PC-3 (cell line): ENCODE data around the gene TUBB1. TPM values are rescaled to one million over a fixed set of nuclear protein-coding genes. Genes with fewer than 3 reads are reported as not detected.

Experiments used
- ATAC-seq: fragments of 200-7000 bp; cut with Tn5 transposase; 2 replicates; pipeline ENCODE4 v1.9.1; 2020; ENCODE audit warnings: mild to moderate bottlenecking, moderate library complexity
- BruUV-seq: library from RNA; stranded (reverse); fragments of 400-500 nt; replicated peaks from 2 replicates; lab custom pipeline; 2021; lab: Mats Ljungman, UMichigan
- CTCF ChIA-PET: fragments of 300-600 bp; sonication (Branson Sonifier 250); formaldehyde crosslinking; loops from one replicate; lab custom pipeline; 2022; ENCODE audit warnings: antibody characterized with exemption; lab: Charles Lee
- POLR2A ChIA-PET: fragments of 300-600 bp; sonication (Branson Sonifier 250); formaldehyde crosslinking; loops from one replicate; lab custom pipeline; 2022; ENCODE audit warnings: antibody characterized with exemption; ENCODE audit not compliant: unreplicated experiment; lab: Charles Lee
- DNase-seq: peaks from one replicate; pipeline ENCODE4 v3.0.0-alpha.2; 2015
- H2AFZ ChIP-seq: fragments of 300-600 bp; sonication (generic); 2 replicates; pipeline ENCODE4 v1.6.0; 2016; ENCODE audit warnings: antibody characterized with exemption, low read length
- H3F3A ChIP-seq: fragments of 300-600 bp; sonication (generic); one replicate; pipeline ENCODE4 v1.6.0; 2017; ENCODE audit warnings: antibody characterized with exemption, low read length, control low read depth, mild to moderate bottlenecking; ENCODE audit not compliant: unreplicated experiment
- H3K27ac ChIP-seq: fragments of 300-600 bp; sonication (generic); 2 replicates; pipeline ENCODE4 v1.5.1; 2016; ENCODE audit warnings: mild to moderate bottlenecking, low read length
- H3K27me3 ChIP-seq: fragments of 300-600 bp; sonication (generic); 2 replicates; pipeline ENCODE4 v1.6.1; 2016; ENCODE audit warnings: low read length, mixed read lengths
- H3K36me3 ChIP-seq: fragments of 300-600 bp; sonication (generic); 2 replicates; pipeline ENCODE4 v1.6.1; 2016; ENCODE audit warnings: low read depth, mixed run types, low read length, mixed read lengths
- H3K4me1 ChIP-seq: fragments of 300-600 bp; sonication (generic); 2 replicates; pipeline ENCODE4 v1.5.1; 2016; ENCODE audit warnings: low read length; ENCODE audit not compliant: insufficient read depth
- H3K4me2 ChIP-seq: fragments of 300-600 bp; sonication (generic); 2 replicates; pipeline ENCODE4 v1.6.0; 2016; ENCODE audit warnings: low read length
- H3K4me3 ChIP-seq: fragments of 300-600 bp; sonication (generic); 2 replicates; pipeline ENCODE4 v1.5.1; 2016; ENCODE audit warnings: mild to moderate bottlenecking, low read length, mixed read lengths
- H3K79me2 ChIP-seq: fragments of 300-600 bp; sonication (generic); 2 replicates; pipeline ENCODE4 v1.6.1; 2017; ENCODE audit warnings: low read length, mixed read lengths
- H3K9ac ChIP-seq: fragments of 300-600 bp; sonication (generic); 2 replicates; pipeline ENCODE4 v1.6.0; 2016; ENCODE audit warnings: mild to moderate bottlenecking, low read length
- H3K9me2 ChIP-seq: fragments of 300-600 bp; sonication (generic); replicated peaks from 2 replicates; pipeline ENCODE4 v1.6.1; 2016; ENCODE audit warnings: mixed run types, low read length, mixed read lengths
- H3K9me3 ChIP-seq: fragments of 300-600 bp; sonication (generic); 2 replicates; pipeline ENCODE4 v1.6.1; 2016; ENCODE audit warnings: low read length, mixed read lengths
- H4K20me1 ChIP-seq: fragments of 300-600 bp; sonication (generic); 2 replicates; pipeline ENCODE4 v1.6.1; 2016; ENCODE audit warnings: low read length, mixed read lengths
- EZH2 ChIP-seq: fragments of 300-600 bp; sonication (generic); IDR thresholded peaks from one replicate; pipeline ENCODE4 v1.6.1; 2017; ENCODE audit warnings: antibody characterized with exemption, mild to moderate bottlenecking, low read length; ENCODE audit not compliant: unreplicated experiment
- EZH2phosphoT487 ChIP-seq: fragments of 300-600 bp; sonication (generic); IDR thresholded peaks from 2 replicates; pipeline ENCODE4 v1.6.1; 2018; ENCODE audit warnings: mild to moderate bottlenecking, antibody characterized with exemption, low read length, borderline replicate concordance
- intact Hi-C: fragments of 100-400 bp; cut with micrococcal nuclease; formaldehyde crosslinking; loops from 2 replicates; pipeline ENCODE4 v1.9.0; 2023
- total RNA-seq: library from RNA; depleted of rRNA; stranded (reverse); fragments of >200 nt; gene quantifications from 2 replicates; pipeline ENCODE4 v1.2.3, GENCODE V29; 2014
- TF ChIP-seq, protein P1 (sequence below): fragments of 300-600 bp; sonication (generic); conservative IDR thresholded peaks from 2 replicates; pipeline ENCODE4 v1.5.1; 2017; ENCODE audit warnings: antibody characterized with exemption, low read depth, mild to moderate bottlenecking, low read length

Gene TUBB1
- total RNA-seq, 1 experiment from 2014 or later: not detected

DNA sequence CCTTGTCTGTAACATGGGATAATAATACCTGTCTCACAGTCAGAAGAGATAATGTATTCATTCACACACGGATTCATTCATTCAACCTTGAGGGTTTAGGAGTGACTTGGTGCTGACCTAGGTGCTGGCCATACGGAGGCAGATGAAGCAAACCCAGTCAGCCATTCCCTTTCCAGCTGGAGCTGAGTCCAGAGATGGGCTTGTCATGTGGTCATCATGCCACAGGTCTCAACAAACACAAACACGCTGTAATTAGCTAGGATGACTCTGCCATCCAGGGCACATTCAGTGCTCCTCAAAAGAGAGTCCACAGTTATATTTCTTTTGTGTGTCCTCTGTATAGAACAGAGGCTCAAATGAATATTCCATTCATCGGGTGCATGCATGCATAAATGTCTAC lies 42.9 kb downstream of the TUBB1 start:
- no peaks in the 10 kb centered on the region for H3K9me3 ChIP-seq
- no peak overlapping the region for H3K4me3 ChIP-seq
- TF ChIP-seq EZH2: no peak
- TF ChIP-seq, protein P1, sequence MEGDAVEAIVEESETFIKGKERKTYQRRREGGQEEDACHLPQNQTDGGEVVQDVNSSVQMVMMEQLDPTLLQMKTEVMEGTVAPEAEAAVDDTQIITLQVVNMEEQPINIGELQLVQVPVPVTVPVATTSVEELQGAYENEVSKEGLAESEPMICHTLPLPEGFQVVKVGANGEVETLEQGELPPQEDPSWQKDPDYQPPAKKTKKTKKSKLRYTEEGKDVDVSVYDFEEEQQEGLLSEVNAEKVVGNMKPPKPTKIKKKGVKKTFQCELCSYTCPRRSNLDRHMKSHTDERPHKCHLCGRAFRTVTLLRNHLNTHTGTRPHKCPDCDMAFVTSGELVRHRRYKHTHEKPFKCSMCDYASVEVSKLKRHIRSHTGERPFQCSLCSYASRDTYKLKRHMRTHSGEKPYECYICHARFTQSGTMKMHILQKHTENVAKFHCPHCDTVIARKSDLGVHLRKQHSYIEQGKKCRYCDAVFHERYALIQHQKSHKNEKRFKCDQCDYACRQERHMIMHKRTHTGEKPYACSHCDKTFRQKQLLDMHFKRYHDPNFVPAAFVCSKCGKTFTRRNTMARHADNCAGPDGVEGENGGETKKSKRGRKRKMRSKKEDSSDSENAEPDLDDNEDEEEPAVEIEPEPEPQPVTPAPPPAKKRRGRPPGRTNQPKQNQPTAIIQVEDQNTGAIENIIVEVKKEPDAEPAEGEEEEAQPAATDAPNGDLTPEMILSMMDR: no peak
- no peak overlapping the region for H3K9ac ChIP-seq
- H2AFZ ChIP-seq: no peak overlapping the region
- CTCF ChIA-PET: no interaction called here
- BruUV-seq: no TSS peak
- no peaks in the 10 kb centered on the region for H3K9me2 ChIP-seq
- POLR2A ChIA-PET: no interaction called here
- H3K36me3 ChIP-seq: no peaks in the 10 kb centered on the region
- peaks cover 58% of the 10 kb centered on the region for H3K27me3 ChIP-seq
- DNase-seq (no peak), ATAC-seq (no peak)
- H3K4me1 ChIP-seq: no peaks in the 10 kb centered on the region
- intact Hi-C loops: no loop called here
- no peaks in the 10 kb centered on the region for H3F3A ChIP-seq
- H3K27ac ChIP-seq: no peak overlapping the region
- H3K4me2 ChIP-seq: no peak overlapping the region
- no peaks in the 10 kb centered on the region for H3K79me2 ChIP-seq
- H4K20me1 ChIP-seq: no peaks in the 10 kb centered on the region

DNA sequence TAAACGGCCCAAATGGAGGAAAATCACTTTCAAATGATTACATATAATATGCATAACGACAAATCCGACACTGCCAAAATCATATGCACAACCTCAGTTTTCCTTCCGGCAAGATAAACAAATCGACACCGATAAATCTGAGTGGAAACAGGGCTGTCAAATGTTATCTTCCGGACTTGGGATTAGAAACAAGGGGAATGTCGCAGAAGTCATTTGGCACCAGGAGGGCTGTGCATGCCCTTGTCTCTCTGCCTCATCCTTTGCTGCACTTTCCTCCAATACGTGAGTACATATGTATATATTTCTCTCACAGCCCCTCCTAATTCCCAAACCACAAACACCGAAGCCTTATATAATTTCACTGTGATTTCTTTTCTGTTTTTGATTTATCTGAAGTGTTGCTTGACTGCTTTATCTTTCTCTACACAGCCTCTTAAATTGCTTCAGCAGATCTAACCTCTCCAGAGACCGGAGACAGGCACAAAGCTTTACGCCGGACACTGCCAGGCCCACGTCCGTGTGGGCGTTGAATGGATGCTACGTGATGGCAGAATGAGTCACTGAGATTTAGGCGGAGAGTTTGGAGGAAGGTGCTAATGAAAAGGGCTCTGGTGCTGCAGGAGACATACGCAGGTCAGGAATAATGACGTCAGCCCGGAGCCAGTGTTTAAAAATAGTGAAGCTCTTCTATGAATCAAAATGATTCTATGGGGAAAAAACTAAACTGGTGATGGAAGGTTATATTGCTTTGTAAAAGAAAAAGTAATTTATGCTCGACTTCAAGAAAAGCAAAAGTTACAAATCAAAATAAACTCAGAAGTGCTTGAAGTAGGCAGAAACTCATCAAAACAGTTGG lies 44.4 kb downstream of the TUBB1 start:
- BruUV-seq: no TSS peak
- H3K79me2 ChIP-seq: no peaks in the 10 kb centered on the region
- H3K36me3 ChIP-seq: no peaks in the 10 kb centered on the region
- DNase-seq: no peak
- H4K20me1 ChIP-seq: no peaks in the 10 kb centered on the region
- H3K4me2 ChIP-seq: no peak overlapping the region
- H2AFZ ChIP-seq: no peak overlapping the region
- no peak overlapping the region for H3K27ac ChIP-seq
- intact Hi-C loops: no loop called here
- ChIA-PET POLR2A (no interaction called here), CTCF (no interaction called here)
- ATAC-seq: no peak
- no peaks in the 10 kb centered on the region for H3K9me2 ChIP-seq
- H3K9ac ChIP-seq: no peak overlapping the region
- no peak for TF ChIP-seq EZH2phosphoT487
- TF ChIP-seq EZH2: no peak
- TF ChIP-seq, protein P1: no peak
- peaks cover 69% of the 10 kb centered on the region for H3K27me3 ChIP-seq
- no peaks in the 10 kb centered on the region for H3K4me1 ChIP-seq
- H3K9me3 ChIP-seq: no peaks in the 10 kb centered on the region
- no peak overlapping the region for H3K4me3 ChIP-seq
- no peaks in the 10 kb centered on the region for H3F3A ChIP-seq

DNA sequence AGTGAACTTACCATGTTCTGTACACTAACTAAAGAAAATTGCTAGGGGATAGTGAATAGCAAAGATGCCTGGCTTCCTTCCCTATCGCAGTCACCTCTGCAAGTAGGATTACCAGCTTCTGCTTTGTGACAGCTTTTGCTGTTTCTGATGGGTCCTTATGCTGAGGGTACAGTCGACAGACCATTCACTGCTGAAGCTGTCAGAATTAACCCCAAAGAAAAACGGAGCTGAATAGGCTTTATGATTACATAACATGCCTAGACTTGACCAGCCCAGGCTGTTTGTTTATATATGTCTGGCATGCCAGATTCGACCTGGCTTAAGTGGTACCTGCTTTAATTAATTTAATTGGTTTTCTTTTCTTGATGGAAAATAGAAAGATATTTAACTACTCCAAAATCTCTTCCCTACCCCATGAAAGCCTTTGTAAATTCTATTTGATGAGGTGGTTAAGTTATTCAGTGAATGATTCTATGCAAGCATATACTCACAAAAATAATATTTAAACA lies 45.0 kb downstream of the TUBB1 start:
- H3K9ac ChIP-seq: no peak overlapping the region
- no peaks in the 10 kb centered on the region for H3K36me3 ChIP-seq
- DNase-seq (no peak), ATAC-seq (no peak)
- no peaks in the 10 kb centered on the region for H3K4me1 ChIP-seq
- no peaks in the 10 kb centered on the region for H3K9me2 ChIP-seq
- intact Hi-C loops: no loop called here
- TF ChIP-seq, protein P1: no peak
- TF ChIP-seq EZH2: no peak
- TF ChIP-seq EZH2phosphoT487: no peak
- no peak overlapping the region for H3K4me3 ChIP-seq
- H4K20me1 ChIP-seq: no peaks in the 10 kb centered on the region
- H3K27ac ChIP-seq: no peak overlapping the region
- H3K79me2 ChIP-seq: no peaks in the 10 kb centered on the region
- ChIA-PET POLR2A (no interaction called here), CTCF (no interaction called here)
- no peak overlapping the region for H3K4me2 ChIP-seq
- no peaks in the 10 kb centered on the region for H3F3A ChIP-seq
- no peak overlapping the region for H2AFZ ChIP-seq
- no peaks in the 10 kb centered on the region for H3K9me3 ChIP-seq
- peaks cover 75% of the 10 kb centered on the region for H3K27me3 ChIP-seq
- BruUV-seq: no TSS peak
